ENCODE data around the gene CSTB.
"Not testable (repeated sequence)": the region's sequence is repeated elsewhere in the genome, so short reads cannot be mapped to it uniquely, and the experiment has no call there.

The CSTB gene, protein sequence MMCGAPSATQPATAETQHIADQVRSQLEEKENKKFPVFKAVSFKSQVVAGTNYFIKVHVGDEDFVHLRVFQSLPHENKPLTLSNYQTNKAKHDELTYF

DNA sequence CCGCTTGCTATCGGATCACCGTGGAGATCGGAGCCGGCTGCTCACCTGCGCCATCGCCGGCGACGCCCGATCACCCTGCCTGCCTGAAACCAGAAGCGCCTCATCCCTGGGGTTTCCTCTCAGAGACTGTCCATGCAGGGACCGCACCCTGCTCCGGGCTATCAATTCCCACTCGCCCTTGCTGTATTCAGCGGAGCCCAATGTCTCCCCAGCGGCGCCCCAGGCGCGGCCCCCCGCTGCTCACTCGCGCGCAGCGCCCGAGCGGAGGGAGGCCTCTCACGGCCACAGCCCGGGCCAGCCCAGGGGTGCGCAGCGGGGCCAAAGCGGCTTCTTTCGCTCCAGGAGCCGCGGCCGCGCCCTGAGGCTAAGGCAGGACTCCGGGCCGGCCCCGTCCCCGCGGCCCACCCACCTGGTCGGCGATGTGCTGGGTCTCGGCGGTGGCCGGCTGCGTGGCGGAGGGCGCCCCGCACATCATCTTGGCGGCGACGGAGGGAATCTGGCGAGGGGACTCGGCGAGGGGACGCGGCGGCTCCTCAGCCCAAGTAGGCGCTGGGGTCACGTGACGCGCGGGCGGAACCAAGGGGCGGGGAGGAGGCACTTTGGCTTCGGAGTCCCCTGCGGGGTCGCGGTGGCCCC, at the start of gene CSTB:
CSTB (minus strand) TSS at position 514 of the 636 bp plus-strand sequence; CDS start at position 475, 39 bp downstream.
- peak within 1 kb of the TSS; percentile 85 to 94 for H3K9ac ChIP-seq (ENCODE audit: low read depth in 1 of 2, low read length in 2 of 2)
- H3K27ac ChIP-seq (ENCODE audit: low read depth in 2 of 2, low read length in 2 of 2) = peak within 1 kb of the TSS; percentile 92 to 93

DNA sequence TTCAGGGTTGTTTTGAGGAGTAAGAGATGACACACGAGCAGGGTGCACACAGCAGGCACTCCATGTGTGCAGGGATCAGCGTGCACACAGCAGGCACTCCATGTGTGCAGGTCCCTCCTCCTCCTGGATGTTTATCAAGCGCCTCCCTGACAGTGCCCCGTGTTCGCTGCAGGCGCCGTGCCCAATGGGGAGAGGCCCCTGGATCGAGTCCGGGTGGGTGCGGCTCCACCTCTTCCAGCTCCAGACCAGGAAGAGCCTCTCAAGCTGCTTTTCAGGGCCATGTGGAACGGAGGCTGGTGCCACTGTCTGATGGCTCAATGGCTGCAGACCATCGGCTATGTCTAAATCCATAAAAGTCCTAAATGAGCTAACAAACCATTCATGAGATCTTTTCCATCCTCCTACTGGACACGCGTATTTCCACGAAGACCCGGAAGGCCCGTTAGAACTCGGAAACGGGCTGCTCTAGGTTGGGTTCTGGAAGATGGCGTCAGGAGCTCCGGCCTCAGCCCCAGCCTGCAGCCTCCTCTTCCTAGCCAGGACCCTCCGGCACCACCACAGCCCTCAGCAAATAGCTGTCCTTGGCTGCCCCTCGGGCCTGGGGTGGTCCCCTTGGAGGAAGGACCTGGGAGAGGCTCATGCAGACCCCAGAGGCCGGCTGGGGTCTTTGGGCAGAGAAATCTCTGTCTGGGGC, 49.3 kb upstream of the CSTB start:
- Histone ChIP-seq H3K27ac (ENCODE audit: low read depth in 2 of 2, low read length in 2 of 2) (no peak overlapping the region), H3K36me3 (ENCODE audit: control insufficient read depth in 2 of 2, insufficient read depth in 2 of 2, low read length in 2 of 2) (no peaks in the 10 kb centered on the region), H3K9ac (ENCODE audit: low read depth in 1 of 2, low read length in 2 of 2) (no peak overlapping the region), H3K4me1 (ENCODE audit: control insufficient read depth in 2 of 2, insufficient read depth in 2 of 2, low read length in 2 of 2) (no peaks in the 10 kb centered on the region), H3K4me3 (ENCODE audit: low read length in 2 of 2) (no peak overlapping the region), H3K9me3 (ENCODE audit: control insufficient read depth in 2 of 2, low read length in 2 of 2) (no peaks in the 10 kb centered on the region), H3K27me3 (ENCODE audit: control insufficient read depth in 2 of 2, insufficient read depth in 2 of 2, low read length in 2 of 2) (peaks cover 9 to 10% of the 10 kb centered on the region in 2 donors)

More for the DNA sequence above, at the start of gene CSTB:
- Histone ChIP-seq H3K27me3 (ENCODE audit: control insufficient read depth in 2 of 2, insufficient read depth in 2 of 2, low read length in 2 of 2) (no peaks in the 10 kb centered on the region), H3K36me3 (ENCODE audit: control insufficient read depth in 2 of 2, insufficient read depth in 2 of 2, low read length in 2 of 2) (peaks cover 9 to 17% of the 10 kb centered on the region in 2 donors), H3K9me3 (ENCODE audit: control insufficient read depth in 2 of 2, low read length in 2 of 2) (no peaks in the 10 kb centered on the region), H3K4me3 (ENCODE audit: low read length in 2 of 2) (peak within 1 kb of the TSS; percentile 86 to 91), H3K4me1 (ENCODE audit: control insufficient read depth in 2 of 2, insufficient read depth in 2 of 2, low read length in 2 of 2) (peaks cover 6 to 8% of the 10 kb centered on the region in 2 donors)

DNA sequence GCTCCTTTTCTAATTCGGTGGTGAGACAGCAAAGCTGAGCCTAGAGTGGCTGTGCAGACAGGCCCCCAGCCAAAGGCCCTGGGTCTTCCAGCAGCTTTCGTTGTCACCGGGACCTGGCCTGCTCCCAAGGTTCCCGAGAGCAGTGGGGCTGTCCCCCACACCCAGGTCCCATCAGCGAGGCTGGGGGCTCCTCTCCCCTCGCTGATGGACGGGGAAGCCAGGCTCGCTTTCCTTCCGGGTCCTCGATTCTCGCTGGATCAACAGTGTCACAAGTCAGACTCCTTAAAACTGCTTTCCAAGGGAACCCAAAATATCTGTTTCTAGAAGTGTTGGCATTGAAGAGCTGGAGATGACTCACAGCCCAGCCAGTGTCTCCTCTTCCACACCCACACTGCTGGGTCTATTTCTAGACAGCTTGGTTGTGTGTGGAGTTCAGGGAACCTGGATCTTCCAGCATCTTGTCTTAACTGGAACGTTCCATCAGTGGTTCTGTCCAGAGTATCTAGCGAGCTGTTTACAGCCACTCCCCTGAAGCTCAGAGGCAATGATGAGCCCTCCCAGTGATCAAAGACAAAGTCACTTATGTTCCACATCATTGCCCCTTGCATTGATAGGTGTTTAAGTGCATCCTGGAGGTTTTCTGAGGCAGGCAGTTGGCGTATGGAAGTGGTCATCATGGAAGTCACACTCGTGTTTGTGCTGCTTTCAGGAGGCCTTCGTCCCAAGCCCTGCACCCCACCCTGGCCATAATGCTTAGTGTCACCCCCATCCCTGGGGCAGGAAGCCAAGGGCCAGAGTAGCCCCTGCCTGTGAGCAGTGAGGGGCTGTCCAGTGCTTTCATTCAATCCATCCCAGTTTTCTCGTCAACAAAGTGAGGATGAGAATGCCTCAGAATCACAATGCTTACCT, 48.5 kb upstream of the CSTB start:
- Histone ChIP-seq H3K9ac (ENCODE audit: low read depth in 1 of 2, low read length in 2 of 2) (no peak overlapping the region), H3K27me3 (ENCODE audit: control insufficient read depth in 2 of 2, insufficient read depth in 2 of 2, low read length in 2 of 2) (peaks cover 9 to 10% of the 10 kb centered on the region in 2 donors), H3K4me1 (ENCODE audit: control insufficient read depth in 2 of 2, insufficient read depth in 2 of 2, low read length in 2 of 2) (no peaks in the 10 kb centered on the region), H3K36me3 (ENCODE audit: control insufficient read depth in 2 of 2, insufficient read depth in 2 of 2, low read length in 2 of 2) (no peaks in the 10 kb centered on the region), H3K9me3 (ENCODE audit: control insufficient read depth in 2 of 2, low read length in 2 of 2) (no peaks in the 10 kb centered on the region), H3K27ac (ENCODE audit: low read depth in 2 of 2, low read length in 2 of 2) (no peak overlapping the region), H3K4me3 (ENCODE audit: low read length in 2 of 2) (no peak overlapping the region)

DNA sequence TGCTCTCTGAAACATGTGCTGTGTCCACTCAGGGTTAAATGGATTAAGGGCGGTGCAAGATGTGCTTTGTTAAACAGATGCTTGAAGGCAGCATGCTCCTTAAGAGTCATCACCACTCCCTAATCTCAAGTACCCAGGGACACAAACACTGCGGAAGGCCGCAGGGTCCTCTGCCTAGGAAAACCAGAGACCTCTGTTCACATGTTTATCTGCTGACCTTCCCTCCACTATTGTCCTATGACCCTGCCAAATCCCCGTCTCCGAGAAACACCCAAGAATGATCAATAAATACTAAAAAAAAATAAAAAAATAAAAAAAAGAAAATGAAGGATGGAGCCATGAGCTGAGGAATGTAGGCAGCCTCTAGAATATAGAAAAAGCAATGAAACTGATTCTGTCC, 46.6 kb upstream of the CSTB start:
- not testable (repeated sequence) for H3K27ac ChIP-seq (ENCODE audit: low read depth in 2 of 2, low read length in 2 of 2); H3K4me3 ChIP-seq (ENCODE audit: low read length in 2 of 2); H3K9ac ChIP-seq (ENCODE audit: low read depth in 1 of 2, low read length in 2 of 2); H3K4me1 ChIP-seq (ENCODE audit: control insufficient read depth in 2 of 2, insufficient read depth in 2 of 2, low read length in 2 of 2); H3K36me3 ChIP-seq (ENCODE audit: control insufficient read depth in 2 of 2, insufficient read depth in 2 of 2, low read length in 2 of 2); H3K9me3 ChIP-seq (ENCODE audit: control insufficient read depth in 2 of 2, low read length in 2 of 2); H3K27me3 ChIP-seq (ENCODE audit: control insufficient read depth in 2 of 2, insufficient read depth in 2 of 2, low read length in 2 of 2)

DNA sequence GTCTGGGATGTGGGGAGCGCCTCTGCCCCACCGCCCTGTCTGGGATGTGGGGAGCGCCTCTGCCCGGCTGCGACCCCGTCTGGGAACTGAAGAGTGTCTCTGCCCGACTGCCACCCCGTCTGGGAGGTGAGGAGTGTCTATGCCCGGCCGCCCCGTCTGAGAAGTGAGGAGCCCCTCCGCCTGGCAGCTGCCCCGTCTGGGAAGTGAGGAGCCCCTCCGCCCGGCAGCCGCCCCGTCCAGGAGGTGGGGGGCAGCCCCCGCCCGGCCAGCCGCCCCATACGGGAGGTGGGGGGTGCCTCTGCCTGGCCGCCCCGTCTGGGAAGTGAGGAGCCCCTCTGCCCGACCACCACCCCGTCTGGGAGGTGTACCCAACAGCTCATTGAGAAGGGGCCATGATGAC, 46.1 kb upstream of the CSTB start:
- H3K9me3 ChIP-seq (ENCODE audit: control insufficient read depth in 2 of 2, low read length in 2 of 2); H3K27me3 ChIP-seq (ENCODE audit: control insufficient read depth in 2 of 2, insufficient read depth in 2 of 2, low read length in 2 of 2); H3K27ac ChIP-seq (ENCODE audit: low read depth in 2 of 2, low read length in 2 of 2); H3K4me1 ChIP-seq (ENCODE audit: control insufficient read depth in 2 of 2, insufficient read depth in 2 of 2, low read length in 2 of 2); H3K4me3 ChIP-seq (ENCODE audit: low read length in 2 of 2); H3K9ac ChIP-seq (ENCODE audit: low read depth in 1 of 2, low read length in 2 of 2); H3K36me3 ChIP-seq (ENCODE audit: control insufficient read depth in 2 of 2, insufficient read depth in 2 of 2, low read length in 2 of 2): not testable (repeated sequence)

DNA sequence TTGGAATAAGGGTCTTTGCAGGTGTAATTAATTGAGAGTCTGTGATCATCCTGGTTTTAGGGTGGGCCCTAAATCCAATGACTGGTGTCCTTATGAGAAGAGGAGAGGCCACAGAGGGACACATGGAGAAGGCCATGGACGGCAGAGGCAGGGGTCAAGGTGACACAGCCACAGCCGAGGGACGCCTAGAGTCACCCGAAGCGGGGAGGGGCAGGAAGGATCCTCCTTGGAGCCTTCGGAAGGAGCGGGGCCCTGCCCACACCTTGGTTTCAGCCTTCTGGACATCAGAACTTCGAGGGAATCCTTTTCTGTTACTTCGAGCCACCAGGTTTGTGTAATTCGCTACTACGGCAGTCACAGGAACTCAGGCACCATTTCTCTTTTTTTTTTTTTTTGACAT, 44.4 kb upstream of the CSTB start:
- Histone ChIP-seq H3K27me3 (ENCODE audit: control insufficient read depth in 2 of 2, insufficient read depth in 2 of 2, low read length in 2 of 2) (no peaks in the 10 kb centered on the region), H3K9me3 (ENCODE audit: control insufficient read depth in 2 of 2, low read length in 2 of 2) (no peaks in the 10 kb centered on the region), H3K4me1 (ENCODE audit: control insufficient read depth in 2 of 2, insufficient read depth in 2 of 2, low read length in 2 of 2) (peaks cover 0 to 3% of the 10 kb centered on the region in 2 donors), H3K9ac (ENCODE audit: low read depth in 1 of 2, low read length in 2 of 2) (no peak overlapping the region), H3K4me3 (ENCODE audit: low read length in 2 of 2) (no peak overlapping the region), H3K36me3 (ENCODE audit: control insufficient read depth in 2 of 2, insufficient read depth in 2 of 2, low read length in 2 of 2) (no peaks in the 10 kb centered on the region), H3K27ac (ENCODE audit: low read depth in 2 of 2, low read length in 2 of 2) (no peak overlapping the region)

DNA sequence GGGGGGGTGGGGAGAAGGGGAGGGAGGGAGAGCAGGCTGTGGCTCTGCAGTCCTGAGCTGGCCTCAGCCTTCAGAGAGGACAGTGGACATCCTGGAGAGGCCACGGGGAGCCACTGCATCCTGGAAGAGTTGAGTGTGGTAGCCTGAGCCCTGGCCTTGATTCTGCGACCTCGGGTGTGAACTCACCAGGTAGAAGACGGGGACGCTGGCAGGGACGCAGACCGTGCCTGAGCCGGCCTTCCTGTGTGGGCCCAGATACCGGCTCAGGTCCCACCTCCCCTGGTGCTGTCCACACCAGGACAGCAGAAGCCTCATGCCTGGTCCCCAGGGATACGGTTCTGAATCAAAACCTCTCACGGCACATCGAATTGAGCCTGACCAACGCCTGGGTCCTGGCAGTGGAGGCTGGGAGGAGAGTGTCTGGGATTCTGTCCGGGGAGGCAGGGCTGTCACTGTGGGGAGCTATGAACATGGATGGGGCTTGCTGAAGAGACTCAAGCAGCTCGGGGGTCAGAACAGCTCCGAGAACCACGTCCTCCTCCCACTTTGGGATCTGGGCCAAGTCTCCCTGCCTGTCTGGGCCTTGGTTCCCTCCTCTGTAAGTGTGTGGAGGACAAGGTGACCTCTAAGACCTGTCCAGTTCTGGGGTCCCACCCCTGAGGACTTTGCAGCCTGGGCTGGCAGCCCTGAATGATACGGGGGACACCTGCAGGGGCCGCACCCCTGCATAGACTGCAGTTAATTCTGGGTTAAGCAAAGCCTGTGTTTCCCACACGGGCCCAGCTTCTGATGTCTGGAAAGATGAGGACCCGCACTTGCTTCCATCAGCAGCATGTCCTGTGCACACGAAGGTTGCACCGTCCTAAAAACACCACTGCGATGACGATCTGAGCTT, 43.6 kb upstream of the CSTB start:
- H3K27ac ChIP-seq (ENCODE audit: low read depth in 2 of 2, low read length in 2 of 2) = no peak overlapping the region
- H3K4me1 ChIP-seq (ENCODE audit: control insufficient read depth in 2 of 2, insufficient read depth in 2 of 2, low read length in 2 of 2) = peaks cover 2 to 4% of the 10 kb centered on the region in 2 donors
- no peak overlapping the region for H3K9ac ChIP-seq (ENCODE audit: low read depth in 1 of 2, low read length in 2 of 2)
- H3K36me3 ChIP-seq (ENCODE audit: control insufficient read depth in 2 of 2, insufficient read depth in 2 of 2, low read length in 2 of 2) = no peaks in the 10 kb centered on the region
- H3K27me3 ChIP-seq (ENCODE audit: control insufficient read depth in 2 of 2, insufficient read depth in 2 of 2, low read length in 2 of 2) = no peaks in the 10 kb centered on the region
- H3K9me3 ChIP-seq (ENCODE audit: control insufficient read depth in 2 of 2, low read length in 2 of 2) = no peaks in the 10 kb centered on the region
- H3K4me3 ChIP-seq (ENCODE audit: low read length in 2 of 2) = no peak overlapping the region

DNA sequence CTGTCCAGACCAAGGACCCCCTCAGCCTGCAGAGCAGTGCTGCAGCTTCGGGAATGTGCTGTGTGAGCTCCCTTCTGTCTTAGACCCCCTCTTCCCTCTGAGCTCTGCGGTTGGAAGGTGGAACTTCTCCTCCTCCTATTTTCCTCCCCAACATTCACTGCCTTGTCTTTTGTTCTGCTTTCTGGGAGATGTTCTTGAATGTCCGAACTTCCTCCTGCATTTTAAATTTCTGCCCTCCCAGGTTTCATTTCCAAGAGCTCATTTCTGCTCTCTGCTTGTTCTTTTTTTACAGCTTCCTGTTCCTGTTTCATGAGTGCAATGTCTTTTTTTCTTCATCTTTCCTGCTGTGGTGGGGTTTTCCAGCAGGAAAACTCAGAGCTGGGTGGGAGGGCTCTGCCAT, 42.6 kb upstream of the CSTB start:
- Histone ChIP-seq H3K4me3 (ENCODE audit: low read length in 2 of 2) (no peak overlapping the region), H3K27me3 (ENCODE audit: control insufficient read depth in 2 of 2, insufficient read depth in 2 of 2, low read length in 2 of 2) (no peaks in the 10 kb centered on the region), H3K9me3 (ENCODE audit: control insufficient read depth in 2 of 2, low read length in 2 of 2) (no peaks in the 10 kb centered on the region), H3K4me1 (ENCODE audit: control insufficient read depth in 2 of 2, insufficient read depth in 2 of 2, low read length in 2 of 2) (peaks cover 3 to 4% of the 10 kb centered on the region in 2 donors), H3K27ac (ENCODE audit: low read depth in 2 of 2, low read length in 2 of 2) (no peak overlapping the region), H3K9ac (ENCODE audit: low read depth in 1 of 2, low read length in 2 of 2) (no peak overlapping the region), H3K36me3 (ENCODE audit: control insufficient read depth in 2 of 2, insufficient read depth in 2 of 2, low read length in 2 of 2) (no peaks in the 10 kb centered on the region)

DNA sequence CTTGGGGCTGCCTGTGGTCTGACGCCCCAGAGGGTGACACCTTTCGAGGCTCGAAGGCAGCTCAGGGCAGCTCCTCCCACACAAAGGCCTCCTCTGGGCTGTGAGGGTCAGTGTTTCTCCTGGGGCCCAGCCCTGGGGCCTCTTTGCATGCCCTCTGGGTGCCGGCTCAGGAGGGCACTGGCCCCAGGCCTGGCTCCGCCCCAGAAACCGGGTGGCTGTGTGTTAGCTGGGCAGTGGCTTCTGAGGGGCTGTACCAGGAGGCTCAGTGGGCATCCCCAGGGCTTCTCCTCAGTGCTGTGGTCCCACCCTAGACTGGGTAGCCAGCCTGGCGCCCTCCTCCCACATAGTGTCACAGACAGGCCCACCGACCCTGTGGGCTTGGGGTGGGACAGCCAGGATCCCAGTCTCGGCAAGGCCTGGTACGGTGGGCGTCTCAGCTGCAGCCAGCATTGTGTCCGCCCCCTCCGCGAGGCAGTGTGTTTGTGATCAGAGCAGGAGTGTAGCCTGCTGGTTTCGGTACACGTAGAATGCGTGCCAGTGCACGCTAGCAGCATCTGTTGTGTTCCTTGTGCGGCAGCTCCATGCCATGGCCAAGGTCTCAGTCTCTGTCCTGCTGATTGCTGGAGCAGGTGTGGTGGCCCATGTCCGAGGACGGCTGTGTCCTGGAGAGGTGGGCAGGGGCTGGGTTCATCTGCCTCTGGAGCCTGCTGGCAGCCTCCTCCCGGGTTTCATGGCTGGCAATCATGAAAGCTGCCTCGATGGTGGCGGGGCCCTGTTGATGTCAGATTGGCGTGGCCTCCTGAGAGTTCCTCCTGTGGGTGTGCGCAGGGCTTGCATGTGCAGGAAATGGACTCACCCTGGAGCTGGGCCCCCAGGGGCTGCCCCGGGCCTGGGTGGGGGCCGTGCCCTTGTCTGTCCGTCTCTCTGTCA, 41.3 kb upstream of the CSTB start:
- no peaks in the 10 kb centered on the region for H3K9me3 ChIP-seq (ENCODE audit: control insufficient read depth in 2 of 2, low read length in 2 of 2)
- no peak overlapping the region for H3K4me3 ChIP-seq (ENCODE audit: low read length in 2 of 2)
- no peak overlapping the region for H3K27ac ChIP-seq (ENCODE audit: low read depth in 2 of 2, low read length in 2 of 2)
- H3K4me1 ChIP-seq (ENCODE audit: control insufficient read depth in 2 of 2, insufficient read depth in 2 of 2, low read length in 2 of 2) = peaks cover 5 to 9% of the 10 kb centered on the region in 2 donors
- H3K27me3 ChIP-seq (ENCODE audit: control insufficient read depth in 2 of 2, insufficient read depth in 2 of 2, low read length in 2 of 2) = no peaks in the 10 kb centered on the region
- no peak overlapping the region for H3K9ac ChIP-seq (ENCODE audit: low read depth in 1 of 2, low read length in 2 of 2)
- no peaks in the 10 kb centered on the region for H3K36me3 ChIP-seq (ENCODE audit: control insufficient read depth in 2 of 2, insufficient read depth in 2 of 2, low read length in 2 of 2)
